Measurements from ENCODE around the gene ZBTB16.

The ZBTB16 gene

DNA sequence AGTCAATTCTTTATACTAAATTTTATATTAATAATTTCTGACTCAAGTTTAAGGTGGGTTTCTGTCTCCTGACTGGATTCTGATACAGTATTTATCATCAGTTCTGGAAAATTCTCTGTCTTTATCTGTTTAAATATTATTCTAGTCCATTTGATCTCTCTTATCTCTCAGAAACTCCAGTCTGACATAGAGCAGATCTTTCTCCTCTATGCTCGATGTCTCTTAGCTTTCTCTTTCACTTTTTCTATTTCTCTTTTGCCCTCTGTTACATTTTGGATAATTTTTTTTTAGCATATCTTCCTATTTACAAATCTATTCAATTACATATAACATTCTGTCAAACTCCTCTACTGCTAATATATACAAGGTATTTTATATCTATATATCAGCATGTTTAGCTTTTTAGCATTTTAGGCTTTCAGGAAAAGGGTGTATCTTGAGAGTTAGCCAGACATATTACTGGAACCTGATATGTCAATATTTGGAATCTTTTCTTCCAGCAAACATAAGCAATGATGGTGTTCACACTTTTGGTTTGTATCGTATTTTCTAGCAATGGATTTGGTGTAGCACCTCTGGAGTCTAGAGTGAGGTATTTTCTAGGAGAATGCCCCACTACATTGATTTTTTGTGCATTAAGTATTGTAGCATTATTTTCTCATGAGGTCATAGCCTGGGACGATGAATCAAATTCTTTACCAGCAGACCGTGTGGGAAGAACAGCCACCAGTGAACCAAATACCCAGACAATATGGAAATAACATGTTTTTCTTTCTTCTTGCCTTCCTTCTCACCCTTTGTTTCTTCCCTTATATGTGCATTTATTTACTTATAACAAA is 232.6 kb downstream of the ZBTB16 start:
- no peak for DNase-seq

DNA sequence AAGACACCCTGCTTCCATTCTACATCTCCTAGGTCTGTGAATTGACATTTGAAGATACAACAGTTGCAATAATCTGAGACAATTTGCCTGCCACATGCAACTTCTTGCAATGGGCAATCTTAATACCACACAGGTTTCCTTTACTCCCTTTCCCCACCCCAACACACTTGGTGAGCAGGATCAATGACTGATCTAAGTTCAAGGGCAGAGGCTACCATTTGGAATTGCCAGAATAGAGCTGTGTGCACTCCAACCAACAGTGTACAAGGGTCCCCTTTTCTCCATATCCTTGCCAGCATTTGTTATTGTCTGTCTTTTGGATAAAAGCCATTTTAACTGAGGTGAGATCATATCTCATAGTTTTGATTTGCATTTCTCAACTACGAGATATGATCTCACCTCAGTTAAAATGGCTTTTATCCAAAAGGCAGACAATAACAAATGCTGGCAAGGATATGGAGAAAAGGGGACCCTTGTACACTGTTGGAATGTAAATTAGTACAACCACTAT is 233.7 kb downstream of the ZBTB16 start:
- no peak for DNase-seq

DNA sequence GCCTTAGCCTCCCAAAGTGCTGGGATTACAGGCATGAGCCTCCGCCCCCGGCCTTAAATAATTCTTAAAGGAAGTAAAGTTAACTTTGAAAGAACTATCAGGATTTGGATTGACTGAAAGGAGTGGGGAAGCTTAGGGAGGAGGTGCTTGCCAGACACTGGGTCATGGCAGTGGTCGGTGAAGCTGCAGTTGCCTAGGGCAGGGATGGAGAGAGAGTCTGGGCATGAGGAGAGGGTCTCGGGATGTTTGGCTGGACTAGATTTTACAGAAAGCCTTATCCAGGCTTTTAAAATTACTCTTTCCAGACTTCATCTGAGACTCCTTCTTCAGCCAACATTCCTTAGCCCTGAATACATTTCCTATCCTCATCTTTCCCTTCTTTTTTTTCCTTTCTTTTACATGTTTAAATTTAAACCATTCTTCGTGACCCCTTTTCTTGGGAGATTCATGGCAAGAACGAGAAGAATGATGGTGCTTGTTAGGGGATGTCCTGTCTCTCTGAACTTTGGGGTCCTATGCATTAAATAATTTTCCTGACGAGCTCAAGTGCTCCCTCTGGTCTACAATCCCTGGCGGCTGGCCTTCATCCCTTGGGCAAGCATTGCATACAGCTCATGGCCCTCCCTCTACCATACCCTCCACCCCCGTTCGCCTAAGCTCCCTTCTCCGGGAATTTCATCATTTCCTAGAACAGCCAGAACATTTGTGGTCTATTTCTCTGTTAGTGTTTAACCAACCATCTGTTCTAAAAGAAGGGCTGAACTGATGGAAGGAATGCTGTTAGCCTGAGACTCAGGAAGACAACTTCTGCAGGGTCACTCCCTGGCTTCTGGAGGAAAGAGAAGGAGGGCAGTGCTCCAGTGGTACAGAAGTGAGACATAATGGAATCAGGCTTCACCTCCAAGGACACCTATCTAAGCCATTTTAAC is 236.4 kb downstream of the ZBTB16 start, which contains the start of gene NNMT:
Gene NNMT (plus strand): TSS at position 724 of the 929 bp plus-strand sequence. CDS start 158 bp downstream, at position 882.
- no peak for DNase-seq

DNA sequence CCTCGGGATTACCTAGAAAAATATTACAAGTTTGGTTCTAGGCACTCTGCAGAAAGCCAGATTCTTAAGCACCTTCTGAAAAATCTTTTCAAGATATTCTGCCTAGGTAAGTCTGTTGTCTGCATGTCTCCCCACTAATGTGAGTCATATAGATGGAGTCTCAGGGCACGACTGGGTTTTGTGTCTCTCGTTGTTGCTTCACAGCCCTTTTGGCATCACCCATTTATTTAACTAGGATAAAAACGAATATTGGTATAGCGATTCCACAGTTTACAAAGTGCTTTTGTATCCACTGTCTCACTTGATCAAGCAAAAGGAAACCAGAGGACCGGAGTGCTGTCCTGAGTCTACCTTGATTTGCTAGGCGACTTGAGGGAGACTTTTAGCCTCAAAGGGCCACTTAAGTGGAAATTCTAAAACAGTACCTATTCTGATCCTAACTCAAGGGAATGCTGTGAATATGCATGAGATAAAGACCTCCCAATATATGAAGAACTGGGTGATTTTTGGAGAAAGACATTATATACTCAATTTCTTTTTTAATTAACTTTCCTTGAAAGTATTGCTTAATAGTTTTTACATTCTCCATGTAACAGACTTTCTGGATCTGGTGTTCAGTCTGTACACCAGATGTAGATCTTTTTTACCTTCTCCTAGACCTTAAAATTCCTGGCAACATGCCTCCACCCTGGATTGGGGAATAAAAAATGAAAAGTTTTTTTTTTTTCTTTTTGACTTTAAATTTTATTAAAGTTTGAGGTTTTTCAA is 237.3 kb downstream of the ZBTB16 start:
- no peak for DNase-seq

DNA sequence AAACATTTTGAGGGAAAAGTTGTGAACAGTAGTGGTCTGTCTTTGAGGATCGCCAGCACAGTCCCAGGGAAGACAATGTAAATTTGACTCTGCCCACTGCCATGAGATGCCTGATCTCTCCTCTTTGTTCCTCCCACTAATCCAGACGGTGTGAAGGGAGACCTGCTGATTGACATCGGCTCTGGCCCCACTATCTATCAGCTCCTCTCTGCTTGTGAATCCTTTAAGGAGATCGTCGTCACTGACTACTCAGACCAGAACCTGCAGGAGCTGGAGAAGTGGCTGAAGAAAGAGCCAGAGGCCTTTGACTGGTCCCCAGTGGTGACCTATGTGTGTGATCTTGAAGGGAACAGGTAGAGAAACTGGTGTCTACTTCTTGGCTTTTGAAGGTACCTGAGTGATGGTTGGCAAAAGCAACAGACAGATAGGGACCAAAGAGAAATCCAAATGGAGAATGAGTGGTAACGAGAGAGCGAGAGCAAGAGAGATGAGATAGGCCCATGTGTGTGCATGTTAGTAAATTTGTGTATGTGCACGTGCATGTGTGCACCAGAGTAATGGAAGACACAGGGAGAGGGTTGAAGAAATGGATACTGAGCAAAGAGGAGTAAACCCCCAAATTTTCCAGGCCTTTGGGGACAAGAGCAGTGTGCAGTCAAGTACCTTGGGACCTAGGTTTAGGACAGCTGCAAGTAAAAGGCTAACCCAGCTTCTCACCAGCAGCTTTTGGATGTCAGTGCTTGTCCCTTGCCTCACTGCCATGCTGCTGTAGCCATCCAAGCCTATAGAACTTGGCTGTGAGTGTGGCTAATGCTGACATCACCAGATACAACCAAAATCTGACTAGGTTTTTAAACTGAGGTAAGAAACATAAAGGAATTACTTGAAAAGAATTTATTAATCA is 238.5 kb downstream of the ZBTB16 start:
- no peak for DNase-seq

DNA sequence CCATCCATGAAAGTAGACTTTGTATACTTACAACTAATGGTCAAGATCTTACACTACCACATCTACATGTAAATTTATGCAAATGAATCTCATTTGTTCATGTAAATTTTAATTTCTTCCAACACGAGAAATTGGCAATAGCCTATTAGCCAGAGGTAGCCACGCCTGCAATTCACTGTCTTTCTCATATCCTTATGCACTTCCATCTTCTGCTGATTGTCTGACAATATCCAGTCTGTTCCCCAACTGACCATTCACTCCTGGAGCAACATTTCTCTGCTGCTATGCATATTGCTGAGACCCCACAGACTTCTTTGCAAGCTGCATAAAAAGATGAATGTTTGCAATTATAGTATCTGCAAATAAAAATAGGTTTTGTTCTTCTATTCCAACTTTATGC is 239.2 kb downstream of the ZBTB16 start:
- no peak for DNase-seq

Data from stimulated activated CD4-positive, alpha-beta T cell treated with anti-CD3 and anti-CD28 coated beads, Interleukin-2, amount 100 ng/mL, for 24 hours (primary cell).